ENCODE measurements around the gene SH3GL2. TPM values are rescaled to one million over a fixed set of nuclear protein-coding genes. Genes with fewer than 3 reads are reported as not detected.

Gene SH3GL2
- total and polyA plus RNA-seq, 9 of the 15 experiments (the other 6 are each of a cell fraction or from before 2014, with no cell fraction given): not detected

DNA sequence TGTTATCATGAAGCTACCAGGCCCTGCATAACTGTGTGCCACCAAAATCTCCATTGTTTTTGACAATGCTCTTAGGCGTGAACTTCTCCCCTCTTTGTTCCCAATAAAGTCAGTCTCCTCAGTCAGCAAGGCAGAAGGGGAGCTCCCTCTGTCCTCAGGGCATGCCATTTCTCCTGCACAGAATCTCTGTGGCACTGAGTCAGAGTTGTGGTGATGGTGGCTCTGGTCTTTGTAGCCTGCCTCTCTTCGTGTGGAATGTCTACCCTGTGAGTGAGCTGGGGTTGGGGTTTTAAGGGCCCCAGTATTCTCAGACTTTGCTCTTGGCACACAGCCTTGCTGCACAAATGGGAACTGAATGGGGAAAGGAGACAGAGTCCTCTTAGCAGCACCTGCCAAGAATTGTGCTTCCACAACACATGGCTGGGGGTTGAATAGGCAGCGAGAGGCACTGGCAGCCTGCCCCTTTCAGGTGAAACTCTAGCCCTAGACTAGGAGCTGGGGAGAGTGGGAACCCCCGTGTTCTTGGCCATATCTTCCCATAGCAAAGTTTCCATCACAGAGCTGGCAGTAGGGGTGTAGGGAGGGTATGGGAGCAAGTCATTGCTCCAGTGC is 146.6 kb downstream of the SH3GL2 start (continued):
- TF ChIP-seq, protein P1, sequence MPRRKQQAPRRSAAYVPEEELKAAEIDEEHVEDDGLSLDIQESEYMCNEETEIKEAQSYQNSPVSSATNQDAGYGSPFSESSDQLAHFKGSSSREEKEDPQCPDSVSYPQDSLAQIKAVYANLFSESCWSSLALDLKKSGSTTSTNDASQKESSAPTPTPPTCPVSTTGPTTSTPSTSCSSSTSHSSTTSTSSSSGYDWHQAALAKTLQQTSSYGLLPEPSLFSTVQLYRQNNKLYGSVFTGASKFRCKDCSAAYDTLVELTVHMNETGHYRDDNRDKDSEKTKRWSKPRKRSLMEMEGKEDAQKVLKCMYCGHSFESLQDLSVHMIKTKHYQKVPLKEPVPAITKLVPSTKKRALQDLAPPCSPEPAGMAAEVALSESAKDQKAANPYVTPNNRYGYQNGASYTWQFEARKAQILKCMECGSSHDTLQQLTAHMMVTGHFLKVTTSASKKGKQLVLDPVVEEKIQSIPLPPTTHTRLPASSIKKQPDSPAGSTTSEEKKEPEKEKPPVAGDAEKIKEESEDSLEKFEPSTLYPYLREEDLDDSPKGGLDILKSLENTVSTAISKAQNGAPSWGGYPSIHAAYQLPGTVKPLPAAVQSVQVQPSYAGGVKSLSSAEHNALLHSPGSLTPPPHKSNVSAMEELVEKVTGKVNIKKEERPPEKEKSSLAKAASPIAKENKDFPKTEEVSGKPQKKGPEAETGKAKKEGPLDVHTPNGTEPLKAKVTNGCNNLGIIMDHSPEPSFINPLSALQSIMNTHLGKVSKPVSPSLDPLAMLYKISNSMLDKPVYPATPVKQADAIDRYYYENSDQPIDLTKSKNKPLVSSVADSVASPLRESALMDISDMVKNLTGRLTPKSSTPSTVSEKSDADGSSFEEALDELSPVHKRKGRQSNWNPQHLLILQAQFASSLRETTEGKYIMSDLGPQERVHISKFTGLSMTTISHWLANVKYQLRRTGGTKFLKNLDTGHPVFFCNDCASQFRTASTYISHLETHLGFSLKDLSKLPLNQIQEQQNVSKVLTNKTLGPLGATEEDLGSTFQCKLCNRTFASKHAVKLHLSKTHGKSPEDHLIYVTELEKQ (CRISPR knock-in tag; IDR thresholded peaks at IDR 0.05): no peak
- TF ChIP-seq, protein P2, sequence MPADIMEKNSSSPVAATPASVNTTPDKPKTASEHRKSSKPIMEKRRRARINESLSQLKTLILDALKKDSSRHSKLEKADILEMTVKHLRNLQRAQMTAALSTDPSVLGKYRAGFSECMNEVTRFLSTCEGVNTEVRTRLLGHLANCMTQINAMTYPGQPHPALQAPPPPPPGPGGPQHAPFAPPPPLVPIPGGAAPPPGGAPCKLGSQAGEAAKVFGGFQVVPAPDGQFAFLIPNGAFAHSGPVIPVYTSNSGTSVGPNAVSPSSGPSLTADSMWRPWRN (IDR thresholded peaks at IDR 0.05; ENCODE audit: low read depth): no peak
- TF ChIP-seq POLR2H (tag; IDR thresholded peaks at IDR 0.05; ENCODE audit: low read depth): no peak

DNA sequence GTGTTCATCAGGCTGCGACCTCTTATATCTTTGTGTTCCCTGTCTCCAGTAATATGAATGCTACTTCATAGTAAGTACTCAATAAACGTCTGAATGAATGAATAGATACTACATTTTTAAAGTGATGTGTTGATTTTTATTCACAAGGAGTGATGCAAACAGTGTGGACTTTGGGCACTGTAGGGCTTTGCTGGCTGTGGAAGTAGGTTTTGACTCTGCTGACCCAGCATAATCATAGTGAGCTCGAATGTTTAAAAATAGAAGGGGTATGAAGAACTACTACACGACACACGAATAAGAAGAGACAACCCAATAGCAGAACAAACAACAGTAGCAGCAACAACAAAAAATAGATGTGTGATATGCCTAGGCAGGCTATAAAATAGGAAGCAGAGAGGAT is 147.4 kb downstream of the SH3GL2 start:
- ChIA-PET POLR2A (no interaction called here), CTCF (ENCODE audit: low intra/inter-chr PET ratio) (no interaction called here)
- intact Hi-C loops (cut with micrococcal nuclease): no loop called here
- DNase-seq (ENCODE audit: extremely low read depth in 1 of 4, low spot score in 3 of 4) (no peak), ATAC-seq (no peak), FAIRE-seq (no peak)
- Histone ChIP-seq H3K9me1 (ENCODE audit: control insufficient read depth, insufficient read depth, low read length) (no peaks in the 10 kb centered on the region), H2AFZ (ENCODE audit: low read depth, low read length) (no peak overlapping the region), H3K9ac (ENCODE audit: insufficient read depth in 1 of 2, low read depth in 2 of 2, low read length in 2 of 2) (no peak overlapping the region), H3K36me3 (ENCODE audit: control insufficient read depth, insufficient read depth, low read length) (no peaks in the 10 kb centered on the region), H3K4me1 (replicated peaks in 1 of 2; ENCODE audit: control insufficient read depth in 2 of 2, insufficient read depth in 2 of 2, low read length in 2 of 2) (no peaks in the 10 kb centered on the region), H3K4me2 (ENCODE audit: insufficient read depth, low read length) (no peak overlapping the region), H3K9me3 (replicated peaks; ENCODE audit: control insufficient read depth, insufficient read depth, low read depth, low read length) (no peaks in the 10 kb centered on the region), H3K79me2 (ENCODE audit: control insufficient read depth, insufficient read depth, low read length) (no peaks in the 10 kb centered on the region), H3K27ac (ENCODE audit: extremely low read depth, low read depth, low read length) (no peak overlapping the region), H3K4me3 (no peak overlapping the region), H4K20me1 (replicated peaks; ENCODE audit: control insufficient read depth, insufficient read depth, low read length) (no peaks in the 10 kb centered on the region), H3K27me3 (ENCODE audit: control insufficient read depth in 2 of 2, insufficient read depth in 2 of 2, low read length in 2 of 2) (no peaks in the 10 kb centered on the region)
- no TSS peak for BruUV-seq (replicated peaks)
- TF ChIP-seq EGR1 (conservative IDR thresholded peaks at IDR 0.05): no peak
- 0% methylated on average over 4 of the region's 5 CpGs for WGBS (ENCODE audit: insufficient coverage, low coverage, missing lambda C conversion rate)
- in situ Hi-C loops (cut with MboI): no loop called here
